ENCODE measurements around the gene CAMTA1. TPM values are rescaled to one million over a fixed set of nuclear protein-coding genes. Genes with fewer than 3 reads are reported as not detected.

The CAMTA1 gene
- polyA plus RNA-seq, 1 of the 3 experiments (the other 2 are of a cell fraction) = 63.1 TPM

DNA sequence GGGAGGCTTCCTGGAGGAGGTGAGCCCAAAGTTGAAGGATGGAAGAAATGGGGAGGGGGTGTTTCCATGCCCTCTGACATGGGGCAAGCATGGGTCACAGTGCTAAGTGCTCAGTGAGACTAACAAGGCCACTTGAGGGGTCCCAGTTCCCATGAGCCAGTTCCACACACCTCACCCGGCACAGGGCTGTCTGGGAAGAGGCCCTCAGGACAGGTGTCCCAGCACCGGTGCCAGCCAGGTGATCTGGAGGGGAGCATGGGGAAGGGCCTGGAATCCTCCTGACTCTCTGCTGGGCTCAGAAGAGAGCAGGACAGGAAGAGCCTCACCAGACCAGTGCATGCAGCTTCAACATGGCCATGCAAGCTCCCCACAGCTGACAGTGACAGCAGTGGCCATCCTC is 691.1 kb downstream of the CAMTA1 start:
- Histone ChIP-seq H3F3A (replicated peaks; ENCODE audit: insufficient read depth) (no peaks in the 10 kb centered on the region), H3K4me1 (ENCODE audit: control insufficient read depth in 1 of 2, insufficient read depth in 2 of 2, low read depth in 1 of 2, low read length in 1 of 2) (peaks cover 9 to 74% of the 10 kb centered on the region in 2 experiments), H3K9ac (no peak overlapping the region), H3K9me2 (no peaks in the 10 kb centered on the region), H3K9me3 (no peaks in the 10 kb centered on the region), H3K27me3 (ENCODE audit: insufficient read depth) (no peaks in the 10 kb centered on the region), H3K36me3 (replicated peaks in 1 of 2; ENCODE audit: control insufficient read depth in 1 of 2, insufficient read depth in 2 of 2, low read length in 1 of 2) (no peaks in the 10 kb centered on the region), H3K27ac (ENCODE audit: low read depth in 2 of 2, low read length in 1 of 2) (peak overlapping the region in 1 of 2 experiments; percentile 99; a peak in 2 of 4 replicates), H3K4me2 (no peak overlapping the region), H4K20me1 (ENCODE audit: insufficient read depth) (no peaks in the 10 kb centered on the region), H3K79me2 (ENCODE audit: insufficient read depth) (no peaks in the 10 kb centered on the region), H2AFZ (ENCODE audit: low read depth) (no peak overlapping the region), H3K4me3 (ENCODE audit: low read depth in 2 of 2, low read length in 1 of 2) (no peak overlapping the region)
- ChIA-PET POLR2A (interaction anchor here (1.6 kb wide), 1 partner anchor 20 kb away, joined by 3 read pairs; no protein-coding TSS in a partner anchor), CTCF (interaction anchor here (0.7 to 1.2 kb wide), 2 partner anchors 17 to 53 kb away, joined by 3 read pairs; no protein-coding TSS in a partner anchor)
- 100% methylated on average over 1 of the region's 2 CpGs for WGBS (ENCODE audit: low lambda C conversion rate)
- TF ChIP-seq, protein P1, sequence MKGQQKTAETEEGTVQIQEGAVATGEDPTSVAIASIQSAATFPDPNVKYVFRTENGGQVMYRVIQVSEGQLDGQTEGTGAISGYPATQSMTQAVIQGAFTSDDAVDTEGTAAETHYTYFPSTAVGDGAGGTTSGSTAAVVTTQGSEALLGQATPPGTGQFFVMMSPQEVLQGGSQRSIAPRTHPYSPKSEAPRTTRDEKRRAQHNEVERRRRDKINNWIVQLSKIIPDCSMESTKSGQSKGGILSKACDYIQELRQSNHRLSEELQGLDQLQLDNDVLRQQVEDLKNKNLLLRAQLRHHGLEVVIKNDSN (IDR thresholded peaks at IDR 0.05; ENCODE audit: borderline replicate concordance, low read depth) = no peak
- TF ChIP-seq, protein P2, sequence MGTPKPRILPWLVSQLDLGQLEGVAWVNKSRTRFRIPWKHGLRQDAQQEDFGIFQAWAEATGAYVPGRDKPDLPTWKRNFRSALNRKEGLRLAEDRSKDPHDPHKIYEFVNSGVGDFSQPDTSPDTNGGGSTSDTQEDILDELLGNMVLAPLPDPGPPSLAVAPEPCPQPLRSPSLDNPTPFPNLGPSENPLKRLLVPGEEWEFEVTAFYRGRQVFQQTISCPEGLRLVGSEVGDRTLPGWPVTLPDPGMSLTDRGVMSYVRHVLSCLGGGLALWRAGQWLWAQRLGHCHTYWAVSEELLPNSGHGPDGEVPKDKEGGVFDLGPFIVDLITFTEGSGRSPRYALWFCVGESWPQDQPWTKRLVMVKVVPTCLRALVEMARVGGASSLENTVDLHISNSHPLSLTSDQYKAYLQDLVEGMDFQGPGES (IDR thresholded peaks at IDR 0.05; ENCODE audit: low read depth, low read length) = no peak
- no peak for TF ChIP-seq NFIC (IDR thresholded peaks at IDR 0.05; ENCODE audit: borderline replicate concordance)
- no peak for DNase-seq

DNA sequence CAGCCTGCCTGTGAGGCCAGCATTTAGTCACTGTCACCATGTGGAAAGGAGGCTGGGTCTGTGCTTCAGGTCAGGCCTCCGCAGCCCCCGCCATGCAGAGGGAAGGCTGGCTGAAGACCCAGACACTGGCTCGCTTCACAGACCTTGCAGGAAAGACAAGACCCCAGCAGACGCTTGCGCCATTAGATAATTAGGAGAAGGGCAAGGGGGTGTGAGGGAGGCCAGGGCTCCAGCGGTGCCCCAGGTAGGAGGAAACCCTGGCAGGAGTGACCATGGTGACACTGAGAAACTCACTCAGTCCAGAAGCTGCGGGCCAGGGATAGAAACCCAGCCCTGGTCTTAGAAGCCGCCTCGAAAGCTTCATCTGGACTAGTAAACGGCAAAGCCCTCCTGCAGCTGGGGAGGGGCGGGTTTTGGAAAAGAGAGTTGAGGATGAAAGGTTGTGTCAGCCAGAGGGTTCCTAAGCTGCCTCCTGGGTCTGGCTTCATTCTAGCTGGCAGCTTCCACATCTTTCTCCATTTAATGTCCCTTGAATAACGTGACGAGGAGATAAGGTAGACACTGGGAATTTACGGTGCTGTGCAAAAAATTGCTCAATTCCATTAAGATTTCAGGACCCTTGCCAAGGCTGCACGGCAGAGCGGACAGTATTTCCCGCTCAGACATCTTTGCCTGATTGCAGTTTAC is 691.8 kb downstream of the CAMTA1 start:
- 62% methylated on average over 11 of the region's 17 CpGs for WGBS (ENCODE audit: low lambda C conversion rate)
- Histone ChIP-seq H3K4me3 (ENCODE audit: low read depth in 2 of 2, low read length in 1 of 2) (no peak overlapping the region), H3K27me3 (ENCODE audit: insufficient read depth) (no peaks in the 10 kb centered on the region), H2AFZ (ENCODE audit: low read depth) (no peak overlapping the region), H3K9me2 (no peaks in the 10 kb centered on the region), H3K36me3 (replicated peaks in 1 of 2; ENCODE audit: control insufficient read depth in 1 of 2, insufficient read depth in 2 of 2, low read length in 1 of 2) (no peaks in the 10 kb centered on the region), H3F3A (replicated peaks; ENCODE audit: insufficient read depth) (no peaks in the 10 kb centered on the region), H3K27ac (ENCODE audit: low read depth in 2 of 2, low read length in 1 of 2) (peak overlapping the region in 1 of 2 experiments; percentile 99; a peak in 2 of 4 replicates), H3K9me3 (no peaks in the 10 kb centered on the region), H3K9ac (no peak overlapping the region), H4K20me1 (ENCODE audit: insufficient read depth) (no peaks in the 10 kb centered on the region), H3K4me2 (no peak overlapping the region), H3K4me1 (ENCODE audit: control insufficient read depth in 1 of 2, insufficient read depth in 2 of 2, low read depth in 1 of 2, low read length in 1 of 2) (peaks cover 3 to 68% of the 10 kb centered on the region in 2 experiments), H3K79me2 (ENCODE audit: insufficient read depth) (no peaks in the 10 kb centered on the region)
- CTCF ChIA-PET = interaction anchor here (1.0 to 2.8 kb wide), 9 partner anchors 11 to 164 kb away, joined by 3 to 17 read pairs (median 6); no protein-coding TSS in a partner anchor
- DNase-seq = peak; percentile 75
- POLR2A ChIA-PET = interaction anchor here (1.3 to 1.6 kb wide), 4 partner anchors 19 to 154 kb away, joined by 3 to 5 read pairs (median 3); no protein-coding TSS in a partner anchor
- peak; percentile 61 for TF ChIP-seq GATA2 (CRISPR knock-in tag; IDR thresholded peaks at IDR 0.05)
- TF ChIP-seq JUND (IDR thresholded peaks at IDR 0.05) = no peak
- TF ChIP-seq EZH2phosphoT487 (IDR thresholded peaks at IDR 0.05; ENCODE audit: borderline replicate concordance, low read depth) = no peak
- no peak for TF ChIP-seq RFX5 (IDR thresholded peaks at IDR 0.05; ENCODE audit: low read length)
- no peak for TF ChIP-seq TEAD4 (IDR thresholded peaks at IDR 0.05; ENCODE audit: borderline replicate concordance, insufficient read depth)
- peak; percentile 77; the same call in 1 of the 2 replicates for TF ChIP-seq RCOR1 (IDR thresholded peaks at IDR 0.05; ENCODE audit: low read length)
- TF ChIP-seq ELF1 (IDR thresholded peaks at IDR 0.05) = no peak
- TF ChIP-seq FOXJ3 (CRISPR knock-in tag; IDR thresholded peaks at IDR 0.05) = no peak
- TF ChIP-seq FOSL2 (IDR thresholded peaks at IDR 0.05; ENCODE audit: borderline replicate concordance, low read depth) = no peak
- TF ChIP-seq SMC3 (IDR thresholded peaks at IDR 0.05; ENCODE audit: low read depth, low read length) = no peak
- no peak for TF ChIP-seq TCF12 (IDR thresholded peaks at IDR 0.05)
- no peak for TF ChIP-seq SIN3A (IDR thresholded peaks at IDR 0.05; ENCODE audit: borderline replicate concordance, low read depth, low read length)
- TF ChIP-seq, protein P3, sequence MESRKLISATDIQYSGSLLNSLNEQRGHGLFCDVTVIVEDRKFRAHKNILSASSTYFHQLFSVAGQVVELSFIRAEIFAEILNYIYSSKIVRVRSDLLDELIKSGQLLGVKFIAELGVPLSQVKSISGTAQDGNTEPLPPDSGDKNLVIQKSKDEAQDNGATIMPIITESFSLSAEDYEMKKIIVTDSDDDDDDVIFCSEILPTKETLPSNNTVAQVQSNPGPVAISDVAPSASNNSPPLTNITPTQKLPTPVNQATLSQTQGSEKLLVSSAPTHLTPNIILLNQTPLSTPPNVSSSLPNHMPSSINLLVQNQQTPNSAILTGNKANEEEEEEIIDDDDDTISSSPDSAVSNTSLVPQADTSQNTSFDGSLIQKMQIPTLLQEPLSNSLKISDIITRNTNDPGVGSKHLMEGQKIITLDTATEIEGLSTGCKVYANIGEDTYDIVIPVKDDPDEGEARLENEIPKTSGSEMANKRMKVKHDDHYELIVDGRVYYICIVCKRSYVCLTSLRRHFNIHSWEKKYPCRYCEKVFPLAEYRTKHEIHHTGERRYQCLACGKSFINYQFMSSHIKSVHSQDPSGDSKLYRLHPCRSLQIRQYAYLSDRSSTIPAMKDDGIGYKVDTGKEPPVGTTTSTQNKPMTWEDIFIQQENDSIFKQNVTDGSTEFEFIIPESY (IDR thresholded peaks at IDR 0.05; ENCODE audit: borderline replicate concordance, low read depth) = no peak
- TF ChIP-seq TAF1 (IDR thresholded peaks at IDR 0.05; ENCODE audit: borderline replicate concordance, low read depth, low read length) = no peak
- peak in 1 of 2 experiments; percentile 47; a peak in 1 of 4 replicates for TF ChIP-seq EP300 (IDR thresholded peaks at IDR 0.05; ENCODE audit: borderline replicate concordance in 1 of 2, low read depth in 1 of 2, low read length in 1 of 2)
- TF ChIP-seq, protein P2 (IDR thresholded peaks at IDR 0.05; ENCODE audit: low read depth, low read length) = no peak
- no peak for TF ChIP-seq GABPA (IDR thresholded peaks at IDR 0.05; ENCODE audit: low read depth)
